IMR-90 (cell line): ENCODE results near the gene WSB2. TPM values are rescaled to one million over a fixed set of nuclear protein-coding genes. Genes with fewer than 3 reads are reported as not detected.

Source experiments
- ATAC-seq: fragments of 200-7000 bp; cut with Tn5 transposase; 2 replicates; pipeline ENCODE4 v1.9.1; 2020; ENCODE audit warnings: low read depth, mild to moderate bottlenecking, moderate library complexity
- BruUV-seq: library from RNA; stranded (reverse); fragments of 400-500 nt; replicated peaks from 2 replicates; lab custom pipeline; 2021; lab: Mats Ljungman, UMichigan
- CTCF ChIA-PET: fragments of 300-600 bp; formaldehyde crosslinking; extraction: SDS; loops from one replicate; lab custom pipeline; 2021; ENCODE audit warnings: antibody characterized with exemption; lab: Yijun Ruan, JAX
- POLR2A ChIA-PET: fragments of 300-600 bp; sonication (Branson Sonifier 250); formaldehyde crosslinking; loops from one replicate; lab custom pipeline; 2022; ENCODE audit warnings: antibody characterized with exemption; ENCODE audit not compliant: unreplicated experiment; lab: Charles Lee
- DNase-seq: peaks from one replicate; pipeline ENCODE4 v3.0.0; 2013
- H2AFZ ChIP-seq: replicated peaks from 2 replicates; pipeline ENCODE3; 2013; ENCODE audit warnings: low read length, mild to moderate bottlenecking; ENCODE audit not compliant: poor library complexity
- H2AK5ac ChIP-seq: 2 replicates; pipeline ENCODE4 v1.6.1; 2013; ENCODE audit warnings: low read depth, low read length, inconsistent platforms
- H2AK9ac ChIP-seq: replicated peaks from 2 replicates; pipeline ENCODE3; 2013; ENCODE audit warnings: mild to moderate bottlenecking, low read depth, low read length, moderate library complexity; ENCODE audit not compliant: poor library complexity
- H2BK120ac ChIP-seq: 2 replicates; pipeline ENCODE4 v1.6.1; 2013; ENCODE audit warnings: low read depth, low read length, inconsistent platforms
- H2BK15ac ChIP-seq: 3 replicates; pipeline ENCODE4 v1.6.1; 2013; ENCODE audit warnings: low read depth, low read length, inconsistent platforms
- H2BK20ac ChIP-seq: 2 replicates; pipeline ENCODE4 v1.6.1; 2013; ENCODE audit warnings: low read depth, mild to moderate bottlenecking, inconsistent platforms, low read length, moderate library complexity
- H2BK5ac ChIP-seq: 2 replicates; pipeline ENCODE4 v1.6.1; 2013; ENCODE audit warnings: mild to moderate bottlenecking, low read depth, low read length, inconsistent platforms; ENCODE audit not compliant: poor library complexity, severe bottlenecking
- H3K14ac ChIP-seq: replicated peaks from 2 replicates; pipeline ENCODE4 v1.6.1; 2013; ENCODE audit warnings: low read depth, low read length, inconsistent platforms
- H3K18ac ChIP-seq: 2 replicates; pipeline ENCODE4 v1.6.1; 2013; ENCODE audit warnings: low read depth, low read length, control low read depth
- H3K23ac ChIP-seq: 2 replicates; pipeline ENCODE4 v1.6.1; 2013; ENCODE audit warnings: low read depth, low read length, inconsistent platforms
- H3K27ac ChIP-seq: 2 replicates; pipeline ENCODE4 v1.5.1; 2013; ENCODE audit warnings: mild to moderate bottlenecking, control low read depth, low read length; ENCODE audit not compliant: insufficient read depth
- H3K27me3 ChIP-seq: 2 replicates; pipeline ENCODE4 v1.6.1; 2013; ENCODE audit warnings: low read length; ENCODE audit not compliant: control insufficient read depth, insufficient read depth
- H3K36me3 ChIP-seq: 2 replicates; pipeline ENCODE4 v1.6.1; 2013; ENCODE audit warnings: low read length, mixed read lengths; ENCODE audit not compliant: control insufficient read depth, insufficient read depth
- H3K4ac ChIP-seq: 2 replicates; pipeline ENCODE4 v1.6.1; 2013; ENCODE audit warnings: low read depth, low read length, inconsistent platforms
- H3K4me1 ChIP-seq: 2 replicates; pipeline ENCODE4 v1.6.1; 2013; ENCODE audit warnings: low read length, mixed read lengths; ENCODE audit not compliant: control insufficient read depth, insufficient read depth
- H3K4me2 ChIP-seq: 2 replicates; pipeline ENCODE4 v1.6.1; 2013; ENCODE audit warnings: low read depth, mild to moderate bottlenecking, control low read depth, low read length, moderate library complexity
- H3K4me3 ChIP-seq: 2 replicates; pipeline ENCODE4 v1.5.1; 2013; ENCODE audit warnings: low read depth, mild to moderate bottlenecking, control low read depth, low read length, moderate library complexity; ENCODE audit not compliant: insufficient read depth
- H3K56ac ChIP-seq: 2 replicates; pipeline ENCODE4 v1.6.1; 2013; ENCODE audit warnings: low read length, inconsistent platforms; ENCODE audit not compliant: insufficient read depth; ENCODE audit errors: extremely low read depth
- H3K79me1 ChIP-seq, 2 experiments: 2 replicates each; pipeline ENCODE4 v1.6.1; 2013; ENCODE audit warnings: low read length in 2 of 2, inconsistent platforms in 1 of 2, low read depth in 1 of 2
- H3K9ac ChIP-seq: 2 replicates; pipeline ENCODE4 v1.6.1; 2013; ENCODE audit warnings: low read depth, low read length, control low read depth
- H3K9me1 ChIP-seq: 2 replicates; pipeline ENCODE4 v1.6.1; 2013; ENCODE audit warnings: low read length, inconsistent platforms; ENCODE audit not compliant: insufficient read depth
- H3K9me3 ChIP-seq: 2 replicates; pipeline ENCODE4 v1.6.1; 2013; ENCODE audit warnings: low read length; ENCODE audit not compliant: control insufficient read depth, insufficient read depth
- H4K20me1 ChIP-seq: 2 replicates; pipeline ENCODE4 v1.6.1; 2013; ENCODE audit warnings: low read length, inconsistent platforms; ENCODE audit not compliant: insufficient read depth
- H4K5ac ChIP-seq: 2 replicates; pipeline ENCODE4 v1.6.1; 2013; ENCODE audit warnings: mild to moderate bottlenecking, low read depth, low read length, control low read depth
- H4K8ac ChIP-seq, 2 experiments: 2 replicates each; pipeline ENCODE4 v1.6.1; 2013; ENCODE audit warnings: low read depth in 2 of 2, low read length in 2 of 2, control low read depth in 1 of 2, inconsistent platforms in 1 of 2
- H4K91ac ChIP-seq: 2 replicates; pipeline ENCODE4 v1.6.1; 2013; ENCODE audit warnings: low read depth, low read length, inconsistent platforms; ENCODE audit not compliant: insufficient read depth
- BHLHE40 ChIP-seq: fragments of 150-350 bp; IDR thresholded peaks from 2 replicates; pipeline ENCODE4 v1.6.1; 2016; ENCODE audit warnings: mild to moderate bottlenecking, low read depth, low read length
- CEBPB ChIP-seq: IDR thresholded peaks from 2 replicates; pipeline ENCODE4 v1.6.1; 2012; ENCODE audit warnings: low read depth, low read length, improper control_type of control experiment
- FOS ChIP-seq: fragments of 150-350 bp; IDR thresholded peaks from 2 replicates; pipeline ENCODE4 v1.6.1; 2016; ENCODE audit warnings: low read depth, low read length
- MAZ ChIP-seq: IDR thresholded peaks from 2 replicates; pipeline ENCODE4 v1.6.1; 2012; ENCODE audit warnings: low read depth, mild to moderate bottlenecking, low read length, improper control_type of control experiment, moderate library complexity, borderline replicate concordance
- MXI1 ChIP-seq: IDR thresholded peaks from 2 replicates; pipeline ENCODE4 v1.6.1; 2012; ENCODE audit warnings: low read depth, mild to moderate bottlenecking, low read length, moderate library complexity, borderline replicate concordance
- WGBS, 2 experiments: methylation state at CpG; one replicate each; pipeline versions ENCODE4 v1.1.5 to v1.1.7; 2013; ENCODE audit warnings: missing lambda C conversion rate in 2 of 2; ENCODE audit not compliant: insufficient read length in 1 of 2; ENCODE audit errors: extremely low coverage in 2 of 2; 5-methylcytosine and 5-hydroxymethylcytosine counted together
- dilution Hi-C: fragments of 300-500 bp; cut with HindIII; formaldehyde crosslinking; loops from one replicate; pipeline ENCODE4 v1.14.3; 2018; ENCODE audit warnings: low sequenced_read_pairs; ENCODE audit not compliant: unreplicated experiment
- in situ Hi-C: fragments of 300-500 bp; cut with MboI; formaldehyde crosslinking; loops from 3 replicates; pipeline ENCODE4 v1.14.3; 2019; ENCODE audit warnings: low sequenced_read_pairs, inconsistent platforms, mixed read lengths
- intact Hi-C: fragments of 100-400 bp; cut with micrococcal nuclease; formaldehyde crosslinking; loops from 2 replicates; pipeline ENCODE4 v1.10.0; 2022
- polyA plus RNA-seq, 3 experiments: library from polyadenylated mRNA; depleted of rRNA; stranded (reverse); fragments of >200 nt; gene quantifications; 2 replicates each; pipeline ENCODE4 v1.2.3, GENCODE V29; 2012; ENCODE audit warnings: low replicate concordance in 1 of 3
- total RNA-seq: library from RNA; depleted of rRNA; stranded (reverse); fragments of >200 nt; gene quantifications from 2 replicates; pipeline ENCODE4 v1.2.3, GENCODE V29; 2012
- TF ChIP-seq, protein P1 (sequence below): fragments of 150-350 bp; IDR thresholded peaks from 2 replicates; pipeline ENCODE4 v1.6.1; 2017; ENCODE audit warnings: mild to moderate bottlenecking, antibody characterized with exemption, low read length, low read depth
- TF ChIP-seq, protein P2 (sequence below): fragments of 150-350 bp; IDR thresholded peaks from 2 replicates; pipeline ENCODE4 v1.6.1; 2016; ENCODE audit warnings: low read depth, mild to moderate bottlenecking, low read length, moderate library complexity, borderline replicate concordance

WSB2 gene
- total and polyA plus RNA-seq, 2 of the 4 experiments (the other 2 are of a cell fraction): 92.8 to 180 TPM

DNA sequence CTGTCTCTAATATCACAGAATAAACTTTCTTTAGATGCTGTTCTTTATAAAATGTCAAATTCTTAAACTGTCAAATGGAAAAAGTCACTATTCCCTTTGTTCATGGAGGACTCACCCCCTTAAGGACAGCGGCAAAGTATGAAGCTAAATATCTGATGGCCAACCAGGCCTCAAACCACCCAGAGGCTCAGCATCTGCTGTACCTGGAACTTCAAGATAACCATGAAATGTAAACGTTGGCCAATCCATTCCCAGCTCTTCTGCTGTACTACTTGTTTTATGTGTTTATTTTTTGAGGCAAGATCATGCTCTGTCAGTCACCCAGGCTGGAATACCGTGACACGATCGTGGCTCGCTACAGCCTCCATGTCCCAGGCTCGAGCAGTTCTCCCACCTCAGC is 28.8 kb downstream of the WSB2 start:
- POLR2A ChIA-PET: no interaction called here
- dilution Hi-C loops: no loop called here

More for the DNA sequence above, 28.8 kb downstream of the WSB2 start:
- DNase-seq: no peak
- Histone ChIP-seq H3K4me1 (no peaks in the 10 kb centered on the region), H2BK20ac (no peak overlapping the region), H3K9me3 (no peaks in the 10 kb centered on the region), H3K27me3 (no peaks in the 10 kb centered on the region), H2BK15ac (no peak overlapping the region), H3K23ac (no peak overlapping the region), H2AK9ac (no peak overlapping the region), H4K5ac (no peak overlapping the region), H2BK120ac (no peak overlapping the region), H2BK5ac (no peak overlapping the region), H3K4me3 (no peak overlapping the region), H4K20me1 (peaks cover 10% of the 10 kb centered on the region; the same call in 1 of the 2 replicates), H2AK5ac (no peak overlapping the region), H3K4ac (no peak overlapping the region), H3K27ac (no peak overlapping the region), H3K9ac (no peak overlapping the region), H3K36me3 (peaks cover 51% of the 10 kb centered on the region), H3K56ac (no peak overlapping the region), H4K91ac (no peak overlapping the region), H3K79me1 (peaks cover 4 to 8% of the 10 kb centered on the region in 2 experiments; a peak in 3 of 4 replicates), H2AFZ (no peak overlapping the region), H3K4me2 (no peak overlapping the region), H3K14ac (no peak overlapping the region), H3K9me1 (peaks cover 4% of the 10 kb centered on the region; the same call in 1 of the 2 replicates), H3K18ac (no peak overlapping the region), H4K8ac (no peak overlapping the region)
- WGBS, 2 experiments: no CpG with 5 or more reads among the region's 7 CpGs
- CTCF ChIA-PET: interaction anchor here (0.6 to 0.7 kb wide), 2 partner anchors 23 to 103 kb away, joined by 3 read pairs; no protein-coding TSS in a partner anchor
- BruUV-seq: no TSS peak
- TF ChIP-seq, protein P1, sequence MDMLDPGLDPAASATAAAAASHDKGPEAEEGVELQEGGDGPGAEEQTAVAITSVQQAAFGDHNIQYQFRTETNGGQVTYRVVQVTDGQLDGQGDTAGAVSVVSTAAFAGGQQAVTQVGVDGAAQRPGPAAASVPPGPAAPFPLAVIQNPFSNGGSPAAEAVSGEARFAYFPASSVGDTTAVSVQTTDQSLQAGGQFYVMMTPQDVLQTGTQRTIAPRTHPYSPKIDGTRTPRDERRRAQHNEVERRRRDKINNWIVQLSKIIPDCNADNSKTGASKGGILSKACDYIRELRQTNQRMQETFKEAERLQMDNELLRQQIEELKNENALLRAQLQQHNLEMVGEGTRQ: no peak
- TF ChIP-seq MXI1 (no peak), FOS (no peak), MAZ (no peak), BHLHE40 (no peak), CEBPB (no peak)
- TF ChIP-seq, protein P2, sequence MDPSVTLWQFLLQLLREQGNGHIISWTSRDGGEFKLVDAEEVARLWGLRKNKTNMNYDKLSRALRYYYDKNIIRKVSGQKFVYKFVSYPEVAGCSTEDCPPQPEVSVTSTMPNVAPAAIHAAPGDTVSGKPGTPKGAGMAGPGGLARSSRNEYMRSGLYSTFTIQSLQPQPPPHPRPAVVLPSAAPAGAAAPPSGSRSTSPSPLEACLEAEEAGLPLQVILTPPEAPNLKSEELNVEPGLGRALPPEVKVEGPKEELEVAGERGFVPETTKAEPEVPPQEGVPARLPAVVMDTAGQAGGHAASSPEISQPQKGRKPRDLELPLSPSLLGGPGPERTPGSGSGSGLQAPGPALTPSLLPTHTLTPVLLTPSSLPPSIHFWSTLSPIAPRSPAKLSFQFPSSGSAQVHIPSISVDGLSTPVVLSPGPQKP: no peak
- intact Hi-C loops (no loop called here), in situ Hi-C loops (loop anchor here (25.0 kb wide), 1 partner anchor 355 kb away; the partner anchor contains the start of gene SUDS3)
- ATAC-seq: no peak
